Ishikawa (cell line): Measurements from ENCODE around the gene ABLIM2.

Experiments used
- CEBPB ChIP-seq: IDR thresholded peaks from 2 replicates; pipeline ENCODE4 v1.6.1; 2012
- CREB1 ChIP-seq: IDR thresholded peaks from 2 replicates; pipeline ENCODE4 v1.6.1; 2012; ENCODE audit warnings: low read depth
- EGR1 ChIP-seq: IDR thresholded peaks from 2 replicates; pipeline ENCODE4 v1.6.1; 2012
- EP300 ChIP-seq: IDR thresholded peaks from 2 replicates; pipeline ENCODE4 v1.6.1; 2012; ENCODE audit warnings: borderline replicate concordance
- FOXM1 ChIP-seq: IDR thresholded peaks from 2 replicates; pipeline ENCODE4 v1.6.1; 2012; ENCODE audit warnings: low read depth, borderline replicate concordance
- NFIC ChIP-seq: IDR thresholded peaks from 2 replicates; pipeline ENCODE4 v1.6.1; 2012
- RAD21 ChIP-seq: IDR thresholded peaks from 2 replicates; pipeline ENCODE4 v1.6.1; 2012; ENCODE audit warnings: low read depth
- TAF1 ChIP-seq: IDR thresholded peaks from 2 replicates; pipeline ENCODE4 v1.6.1; 2012; ENCODE audit warnings: low read depth, mild to moderate bottlenecking
- TCF12 ChIP-seq: IDR thresholded peaks from 2 replicates; pipeline ENCODE4 v1.6.1; 2012; ENCODE audit warnings: low read depth
- TEAD4 ChIP-seq: IDR thresholded peaks from 2 replicates; pipeline ENCODE4 v1.6.1; 2012
- YY1 ChIP-seq: IDR thresholded peaks from 2 replicates; pipeline ENCODE4 v1.6.1; 2012; ENCODE audit warnings: low read depth
- ZBTB7A ChIP-seq: IDR thresholded peaks from 2 replicates; pipeline ENCODE4 v1.6.1; 2012; ENCODE audit warnings: low read depth
- TF ChIP-seq, protein P1 (sequence below): IDR thresholded peaks from 2 replicates; pipeline ENCODE4 v1.6.1; 2012; ENCODE audit warnings: low read depth, mild to moderate bottlenecking
- TF ChIP-seq, protein P2 (sequence below): IDR thresholded peaks from 2 replicates; pipeline ENCODE4 v1.6.1; 2012
- TF ChIP-seq, protein P3 (sequence below): IDR thresholded peaks from 2 replicates; pipeline ENCODE4 v1.6.1; 2012

Gene ABLIM2

DNA sequence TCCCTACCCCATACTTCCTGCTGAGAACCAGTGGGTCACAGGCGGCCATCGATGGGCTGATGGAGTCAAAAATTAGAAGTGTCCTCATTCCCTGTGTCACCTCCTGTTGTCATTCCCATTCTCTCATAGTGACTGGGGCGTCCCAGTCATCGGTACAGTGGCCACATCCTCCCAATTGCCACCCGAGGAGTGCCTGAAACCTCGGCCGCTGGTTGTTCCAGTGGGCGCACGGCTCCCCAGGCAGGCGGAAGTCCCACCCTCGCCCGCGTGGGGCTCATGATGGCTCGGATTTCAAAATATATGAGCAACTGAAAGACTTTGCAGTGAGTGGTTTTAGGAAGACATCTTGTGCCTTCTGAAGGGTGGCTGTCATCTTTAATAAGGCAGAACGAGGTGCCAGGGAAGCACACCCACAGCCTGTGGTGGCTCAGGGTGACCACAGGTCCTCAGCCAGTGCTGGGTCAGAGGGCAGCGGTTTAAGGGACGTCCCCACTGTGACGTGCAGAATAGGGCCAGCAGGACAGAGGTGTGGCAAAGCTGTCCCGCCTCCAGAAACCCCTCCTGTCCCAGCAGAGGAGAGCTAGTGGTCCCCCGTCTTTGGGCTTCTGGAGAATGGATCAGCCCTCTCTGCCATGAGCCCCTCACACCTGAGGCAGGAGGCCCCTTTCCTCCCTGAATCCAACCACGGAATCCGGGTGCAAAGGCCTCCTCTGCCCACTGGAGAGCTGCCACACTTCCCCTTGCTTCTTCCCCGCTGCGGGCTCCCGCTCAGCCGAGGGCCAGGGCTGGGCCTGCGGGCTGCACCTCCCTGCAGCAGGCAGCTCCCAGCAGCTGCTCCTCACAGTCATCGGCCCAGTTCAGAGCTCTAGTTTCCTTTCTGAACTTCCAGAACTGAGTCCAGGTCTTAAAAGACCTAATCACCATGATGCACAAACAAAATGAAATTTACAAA lies 90.4 kb downstream of the ABLIM2 start:
- TF ChIP-seq EP300 (no peak), FOXM1 (no peak), YY1 (no peak), NFIC (no peak), ZBTB7A (no peak), CREB1 (no peak)
- TF ChIP-seq, protein P1, sequence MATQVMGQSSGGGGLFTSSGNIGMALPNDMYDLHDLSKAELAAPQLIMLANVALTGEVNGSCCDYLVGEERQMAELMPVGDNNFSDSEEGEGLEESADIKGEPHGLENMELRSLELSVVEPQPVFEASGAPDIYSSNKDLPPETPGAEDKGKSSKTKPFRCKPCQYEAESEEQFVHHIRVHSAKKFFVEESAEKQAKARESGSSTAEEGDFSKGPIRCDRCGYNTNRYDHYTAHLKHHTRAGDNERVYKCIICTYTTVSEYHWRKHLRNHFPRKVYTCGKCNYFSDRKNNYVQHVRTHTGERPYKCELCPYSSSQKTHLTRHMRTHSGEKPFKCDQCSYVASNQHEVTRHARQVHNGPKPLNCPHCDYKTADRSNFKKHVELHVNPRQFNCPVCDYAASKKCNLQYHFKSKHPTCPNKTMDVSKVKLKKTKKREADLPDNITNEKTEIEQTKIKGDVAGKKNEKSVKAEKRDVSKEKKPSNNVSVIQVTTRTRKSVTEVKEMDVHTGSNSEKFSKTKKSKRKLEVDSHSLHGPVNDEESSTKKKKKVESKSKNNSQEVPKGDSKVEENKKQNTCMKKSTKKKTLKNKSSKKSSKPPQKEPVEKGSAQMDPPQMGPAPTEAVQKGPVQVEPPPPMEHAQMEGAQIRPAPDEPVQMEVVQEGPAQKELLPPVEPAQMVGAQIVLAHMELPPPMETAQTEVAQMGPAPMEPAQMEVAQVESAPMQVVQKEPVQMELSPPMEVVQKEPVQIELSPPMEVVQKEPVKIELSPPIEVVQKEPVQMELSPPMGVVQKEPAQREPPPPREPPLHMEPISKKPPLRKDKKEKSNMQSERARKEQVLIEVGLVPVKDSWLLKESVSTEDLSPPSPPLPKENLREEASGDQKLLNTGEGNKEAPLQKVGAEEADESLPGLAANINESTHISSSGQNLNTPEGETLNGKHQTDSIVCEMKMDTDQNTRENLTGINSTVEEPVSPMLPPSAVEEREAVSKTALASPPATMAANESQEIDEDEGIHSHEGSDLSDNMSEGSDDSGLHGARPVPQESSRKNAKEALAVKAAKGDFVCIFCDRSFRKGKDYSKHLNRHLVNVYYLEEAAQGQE = no peak
- TF ChIP-seq, protein P2, sequence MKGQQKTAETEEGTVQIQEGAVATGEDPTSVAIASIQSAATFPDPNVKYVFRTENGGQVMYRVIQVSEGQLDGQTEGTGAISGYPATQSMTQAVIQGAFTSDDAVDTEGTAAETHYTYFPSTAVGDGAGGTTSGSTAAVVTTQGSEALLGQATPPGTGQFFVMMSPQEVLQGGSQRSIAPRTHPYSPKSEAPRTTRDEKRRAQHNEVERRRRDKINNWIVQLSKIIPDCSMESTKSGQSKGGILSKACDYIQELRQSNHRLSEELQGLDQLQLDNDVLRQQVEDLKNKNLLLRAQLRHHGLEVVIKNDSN = no peak

DNA sequence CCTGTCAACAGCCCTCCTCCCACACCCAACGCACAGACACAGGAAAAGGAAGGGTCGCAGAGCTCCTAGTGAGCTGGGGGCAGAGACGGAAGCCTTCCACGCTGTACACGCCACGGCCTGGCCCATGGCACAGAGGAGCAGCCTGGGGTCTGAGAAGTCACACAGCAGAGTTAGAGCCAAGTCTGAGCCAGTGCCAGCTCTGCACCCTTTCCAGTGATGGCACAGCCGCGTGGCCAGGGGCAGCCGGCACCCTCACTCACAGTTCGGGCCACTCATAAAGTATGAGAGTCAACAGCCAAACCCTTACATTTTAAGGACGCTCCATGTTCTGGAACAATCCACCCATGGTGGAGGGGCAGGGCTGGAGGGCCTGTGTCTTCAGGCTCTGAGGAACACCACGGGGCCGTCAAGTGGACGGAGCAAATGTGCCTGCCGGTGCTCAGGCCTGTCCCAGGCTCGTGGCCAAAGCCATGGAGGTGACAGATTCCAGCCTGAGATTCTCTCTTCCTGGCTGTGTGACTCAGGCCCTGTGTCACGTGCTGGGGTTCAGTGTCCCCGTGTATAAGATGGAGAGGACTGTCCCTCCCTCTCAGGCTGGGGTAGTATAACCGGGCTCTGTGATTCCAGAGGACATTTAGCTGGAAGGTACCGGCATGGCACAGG lies 91.2 kb downstream of the ABLIM2 start:
- TF ChIP-seq YY1 (no peak), NFIC (no peak), RAD21 (no peak), TEAD4 (no peak), EP300 (no peak), CREB1 (no peak)
- TF ChIP-seq, protein P3, sequence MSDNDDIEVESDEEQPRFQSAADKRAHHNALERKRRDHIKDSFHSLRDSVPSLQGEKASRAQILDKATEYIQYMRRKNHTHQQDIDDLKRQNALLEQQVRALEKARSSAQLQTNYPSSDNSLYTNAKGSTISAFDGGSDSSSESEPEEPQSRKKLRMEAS = no peak

DNA sequence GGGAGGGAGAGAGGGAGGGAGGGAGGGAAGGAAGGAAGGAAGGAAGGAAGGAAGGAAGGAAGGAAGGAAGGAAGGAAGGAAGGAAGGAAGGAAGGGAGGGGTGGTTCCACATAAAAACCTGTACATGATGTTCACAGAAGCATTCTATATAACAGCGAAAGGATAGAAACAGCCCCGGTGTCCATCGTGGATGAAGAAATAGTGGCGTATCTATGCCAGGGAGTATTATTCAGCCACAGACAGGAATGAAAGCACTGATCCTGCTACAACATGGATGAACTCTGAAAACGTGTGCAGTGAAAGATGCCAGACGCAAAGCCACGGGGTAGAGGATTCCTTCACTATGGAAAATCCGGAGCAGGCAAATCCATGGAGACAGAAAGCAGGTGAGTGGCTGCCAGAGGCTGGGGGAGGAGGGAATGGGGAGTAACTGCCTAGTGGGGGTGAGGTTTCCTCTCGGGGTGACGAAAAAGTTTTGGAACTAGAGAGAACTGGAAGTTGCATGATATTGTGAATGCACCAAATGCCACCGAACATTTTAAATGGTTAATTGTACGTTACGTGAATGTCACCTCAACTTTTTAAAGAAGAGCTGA lies 92.2 kb downstream of the ABLIM2 start:
- TF ChIP-seq ZBTB7A (no peak), NFIC (no peak), EP300 (no peak), RAD21 (no peak), EGR1 (no peak), TEAD4 (no peak), TAF1 (no peak), CEBPB (no peak), FOXM1 (no peak), TCF12 (no peak), YY1 (no peak), CREB1 (no peak)
- TF ChIP-seq, protein P3 = no peak
- TF ChIP-seq, protein P1 = no peak
- TF ChIP-seq, protein P2 = no peak

DNA sequence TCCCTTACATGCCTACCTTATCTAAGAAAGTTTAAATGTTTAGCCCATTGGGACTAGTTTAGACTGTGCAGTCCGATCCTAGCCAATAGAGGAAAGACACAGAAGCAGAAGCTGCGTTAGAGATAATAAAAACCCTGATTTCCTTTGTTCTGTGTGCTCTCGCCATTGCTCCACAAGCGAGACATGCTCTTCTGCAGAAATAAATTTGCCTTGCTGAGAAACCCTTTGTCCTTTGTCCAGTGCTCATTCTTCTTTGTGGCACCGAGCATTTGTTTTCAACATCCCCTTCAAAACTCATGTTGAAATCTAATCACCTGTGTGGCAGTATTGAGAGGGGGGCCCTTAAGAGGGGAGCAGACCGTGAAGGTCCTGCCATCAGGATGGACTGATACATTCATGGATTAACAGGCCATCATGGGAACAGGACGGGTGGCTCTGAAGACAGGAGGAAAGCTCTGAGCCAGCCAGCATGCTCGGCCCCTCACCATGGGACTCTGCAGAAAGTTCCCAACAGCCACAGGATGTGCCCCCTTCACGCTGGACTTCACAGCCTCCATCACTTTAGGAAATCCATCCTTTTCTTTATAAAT lies 94.5 kb downstream of the ABLIM2 start:
- TF ChIP-seq FOXM1 (no peak), ZBTB7A (no peak), EGR1 (no peak), YY1 (no peak), NFIC (no peak), TEAD4 (no peak), TAF1 (no peak), TCF12 (no peak), EP300 (no peak), CEBPB (no peak), RAD21 (no peak), CREB1 (no peak)
- TF ChIP-seq, protein P2 = no peak
- TF ChIP-seq, protein P3 = no peak
- TF ChIP-seq, protein P1 = no peak
